IMR-90 (cell line): ENCODE measurements around the gene CYP2C9.
"Not testable (repeated sequence)": the region's sequence is repeated elsewhere in the genome, so short reads cannot be mapped to it uniquely, and the experiment has no call there.

Source experiments
- BHLHE40 ChIP-seq: fragments of 150-350 bp; IDR thresholded peaks from 2 replicates; pipeline ENCODE4 v1.6.1; 2016; ENCODE audit warnings: mild to moderate bottlenecking, low read depth, low read length
- CEBPB ChIP-seq: IDR thresholded peaks from 2 replicates; pipeline ENCODE4 v1.6.1; 2012; ENCODE audit warnings: low read depth, low read length, improper control_type of control experiment
- FOS ChIP-seq: fragments of 150-350 bp; IDR thresholded peaks from 2 replicates; pipeline ENCODE4 v1.6.1; 2016; ENCODE audit warnings: low read depth, low read length
- MAFK ChIP-seq: IDR thresholded peaks from 2 replicates; pipeline ENCODE4 v1.6.1; 2012; ENCODE audit warnings: low read depth, low read length, improper control_type of control experiment
- MAZ ChIP-seq: IDR thresholded peaks from 2 replicates; pipeline ENCODE4 v1.6.1; 2012; ENCODE audit warnings: low read depth, mild to moderate bottlenecking, low read length, improper control_type of control experiment, moderate library complexity, borderline replicate concordance
- MXI1 ChIP-seq: IDR thresholded peaks from 2 replicates; pipeline ENCODE4 v1.6.1; 2012; ENCODE audit warnings: low read depth, mild to moderate bottlenecking, low read length, moderate library complexity, borderline replicate concordance
- POLR2A ChIP-seq: IDR thresholded peaks from 2 replicates; pipeline ENCODE4 v1.6.1; 2012; ENCODE audit warnings: mild to moderate bottlenecking, low read depth, low read length
- RAD21 ChIP-seq: IDR thresholded peaks from 2 replicates; pipeline ENCODE4 v1.6.1; 2012; ENCODE audit warnings: low read length, improper control_type of control experiment
- RCOR1 ChIP-seq: IDR thresholded peaks from 2 replicates; pipeline ENCODE4 v1.6.1; 2012; ENCODE audit warnings: mild to moderate bottlenecking, low read length, improper control_type of control experiment; ENCODE audit not compliant: insufficient replicate concordance
- SMC3 ChIP-seq: fragments of 150-350 bp; IDR thresholded peaks from 2 replicates; pipeline ENCODE4 v1.6.1; 2016; ENCODE audit warnings: low read depth, mild to moderate bottlenecking, antibody characterized with exemption, low read length, moderate library complexity
- TF ChIP-seq, protein P1 (sequence below): conservative IDR thresholded peaks from 2 replicates; pipeline ENCODE4 v1.5.1; 2012; ENCODE audit warnings: mild to moderate bottlenecking, low read depth, low read length, improper control_type of control experiment
- TF ChIP-seq, protein P2 (sequence below): fragments of 150-350 bp; IDR thresholded peaks from 2 replicates; pipeline ENCODE4 v1.6.1; 2016; ENCODE audit warnings: low read depth, mild to moderate bottlenecking, low read length, moderate library complexity, borderline replicate concordance
- TF ChIP-seq, protein P3 (sequence below): fragments of 150-350 bp; IDR thresholded peaks from 2 replicates; pipeline ENCODE4 v1.6.1; 2017; ENCODE audit warnings: mild to moderate bottlenecking, antibody characterized with exemption, low read length, low read depth

- TF ChIP-seq MAFK, RCOR1, MXI1, POLR2A, CEBPB, FOS, MAZ, SMC3, RAD21, BHLHE40: not testable (repeated sequence)
- TF ChIP-seq, protein P1, sequence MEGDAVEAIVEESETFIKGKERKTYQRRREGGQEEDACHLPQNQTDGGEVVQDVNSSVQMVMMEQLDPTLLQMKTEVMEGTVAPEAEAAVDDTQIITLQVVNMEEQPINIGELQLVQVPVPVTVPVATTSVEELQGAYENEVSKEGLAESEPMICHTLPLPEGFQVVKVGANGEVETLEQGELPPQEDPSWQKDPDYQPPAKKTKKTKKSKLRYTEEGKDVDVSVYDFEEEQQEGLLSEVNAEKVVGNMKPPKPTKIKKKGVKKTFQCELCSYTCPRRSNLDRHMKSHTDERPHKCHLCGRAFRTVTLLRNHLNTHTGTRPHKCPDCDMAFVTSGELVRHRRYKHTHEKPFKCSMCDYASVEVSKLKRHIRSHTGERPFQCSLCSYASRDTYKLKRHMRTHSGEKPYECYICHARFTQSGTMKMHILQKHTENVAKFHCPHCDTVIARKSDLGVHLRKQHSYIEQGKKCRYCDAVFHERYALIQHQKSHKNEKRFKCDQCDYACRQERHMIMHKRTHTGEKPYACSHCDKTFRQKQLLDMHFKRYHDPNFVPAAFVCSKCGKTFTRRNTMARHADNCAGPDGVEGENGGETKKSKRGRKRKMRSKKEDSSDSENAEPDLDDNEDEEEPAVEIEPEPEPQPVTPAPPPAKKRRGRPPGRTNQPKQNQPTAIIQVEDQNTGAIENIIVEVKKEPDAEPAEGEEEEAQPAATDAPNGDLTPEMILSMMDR = not testable (repeated sequence)
- TF ChIP-seq, protein P2, sequence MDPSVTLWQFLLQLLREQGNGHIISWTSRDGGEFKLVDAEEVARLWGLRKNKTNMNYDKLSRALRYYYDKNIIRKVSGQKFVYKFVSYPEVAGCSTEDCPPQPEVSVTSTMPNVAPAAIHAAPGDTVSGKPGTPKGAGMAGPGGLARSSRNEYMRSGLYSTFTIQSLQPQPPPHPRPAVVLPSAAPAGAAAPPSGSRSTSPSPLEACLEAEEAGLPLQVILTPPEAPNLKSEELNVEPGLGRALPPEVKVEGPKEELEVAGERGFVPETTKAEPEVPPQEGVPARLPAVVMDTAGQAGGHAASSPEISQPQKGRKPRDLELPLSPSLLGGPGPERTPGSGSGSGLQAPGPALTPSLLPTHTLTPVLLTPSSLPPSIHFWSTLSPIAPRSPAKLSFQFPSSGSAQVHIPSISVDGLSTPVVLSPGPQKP = not testable (repeated sequence)
- TF ChIP-seq, protein P3, sequence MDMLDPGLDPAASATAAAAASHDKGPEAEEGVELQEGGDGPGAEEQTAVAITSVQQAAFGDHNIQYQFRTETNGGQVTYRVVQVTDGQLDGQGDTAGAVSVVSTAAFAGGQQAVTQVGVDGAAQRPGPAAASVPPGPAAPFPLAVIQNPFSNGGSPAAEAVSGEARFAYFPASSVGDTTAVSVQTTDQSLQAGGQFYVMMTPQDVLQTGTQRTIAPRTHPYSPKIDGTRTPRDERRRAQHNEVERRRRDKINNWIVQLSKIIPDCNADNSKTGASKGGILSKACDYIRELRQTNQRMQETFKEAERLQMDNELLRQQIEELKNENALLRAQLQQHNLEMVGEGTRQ = not testable (repeated sequence)
These were observed 40.0 kb upstream of the CYP2C9 start for GRCh38 chr10:94898414-94898813.
